Activated naive CD8-positive, alpha-beta T cell (primary cell): ENCODE data around the gene KDM5B.

ENCODE experiments used
- H3K27ac Mint-ChIP-seq: one replicate; pipeline ENCODE4 v1.8.0; 2021; ENCODE audit warnings: mixed read lengths
- H3K27me3 Mint-ChIP-seq: one replicate; pipeline ENCODE4 v1.8.0; 2021; ENCODE audit warnings: mixed read lengths
- H3K36me3 Mint-ChIP-seq: one replicate; pipeline ENCODE4 v1.8.0; 2021; ENCODE audit warnings: mixed read lengths
- H3K4me1 Mint-ChIP-seq: one replicate; pipeline ENCODE4 v1.8.0; 2021; ENCODE audit warnings: low read depth, mixed read lengths
- H3K4me3 Mint-ChIP-seq: one replicate; pipeline ENCODE4 v1.8.0; 2021; ENCODE audit warnings: mild to moderate bottlenecking, mixed read lengths
- H3K9me3 Mint-ChIP-seq: one replicate; pipeline ENCODE4 v1.8.0; 2021; ENCODE audit warnings: low read depth, mixed read lengths

Gene KDM5B

GRCh38 chr1:202701200-202701599, 107.0 kb downstream of the KDM5B start:
- Mint-ChIP-seq H3K36me3 (no peaks in the 10 kb centered on the region), H3K27ac (no peak overlapping the region), H3K27me3 (peaks cover 26% of the 10 kb centered on the region), H3K9me3 (no peaks in the 10 kb centered on the region), H3K4me3 (no peak overlapping the region), H3K4me1 (no peaks in the 10 kb centered on the region)

GRCh38 chr1:202700061-202700460, 108.2 kb downstream of the KDM5B start:
- peaks cover 32% of the 10 kb centered on the region for H3K27me3 Mint-ChIP-seq
- no peaks in the 10 kb centered on the region for H3K4me1 Mint-ChIP-seq
- H3K36me3 Mint-ChIP-seq = no peaks in the 10 kb centered on the region
- H3K4me3 Mint-ChIP-seq = no peak overlapping the region
- no peaks in the 10 kb centered on the region for H3K9me3 Mint-ChIP-seq
- no peak overlapping the region for H3K27ac Mint-ChIP-seq

GRCh38 chr1:202698276-202698675, 109.9 kb downstream of the KDM5B start:
- no peaks in the 10 kb centered on the region for H3K36me3 Mint-ChIP-seq
- H3K27me3 Mint-ChIP-seq = peaks cover 35% of the 10 kb centered on the region
- H3K9me3 Mint-ChIP-seq = peaks cover 1% of the 10 kb centered on the region
- no peak overlapping the region for H3K27ac Mint-ChIP-seq
- H3K4me3 Mint-ChIP-seq = no peak overlapping the region
- H3K4me1 Mint-ChIP-seq = no peaks in the 10 kb centered on the region

GRCh38 chr1:202697038-202697437, 111.2 kb downstream of the KDM5B start:
- Mint-ChIP-seq H3K9me3 (peaks cover 5% of the 10 kb centered on the region), H3K4me3 (no peak overlapping the region)

GRCh38 chr1:202694314-202694713, 113.9 kb downstream of the KDM5B start:
- H3K27me3 Mint-ChIP-seq = peaks cover 36% of the 10 kb centered on the region
- no peak overlapping the region for H3K27ac Mint-ChIP-seq
- peaks cover 2% of the 10 kb centered on the region for H3K36me3 Mint-ChIP-seq
- no peaks in the 10 kb centered on the region for H3K4me1 Mint-ChIP-seq
- no peak overlapping the region for H3K4me3 Mint-ChIP-seq
- peaks cover 5% of the 10 kb centered on the region for H3K9me3 Mint-ChIP-seq

More at GRCh38 chr1:202697038-202697437, 111.2 kb downstream of the KDM5B start:
- Mint-ChIP-seq H3K4me1 (no peaks in the 10 kb centered on the region), H3K27me3 (peaks cover 39% of the 10 kb centered on the region), H3K36me3 (peaks cover 2% of the 10 kb centered on the region), H3K27ac (no peak overlapping the region)

- Mint-ChIP-seq H3K27me3 (peaks cover 35% of the 10 kb centered on the region), H3K27ac (no peak overlapping the region), H3K9me3 (peaks cover 5% of the 10 kb centered on the region), H3K4me3 (no peak overlapping the region), H3K36me3 (peaks cover 2% of the 10 kb centered on the region), H3K4me1 (no peaks in the 10 kb centered on the region)
Measured at GRCh38 chr1:202692959-202693555, 115.2 kb downstream of the KDM5B start.

GRCh38 chr1:202691816-202692215, 116.4 kb downstream of the KDM5B start:
- Mint-ChIP-seq H3K36me3 (peaks cover 2% of the 10 kb centered on the region), H3K4me1 (no peaks in the 10 kb centered on the region), H3K27ac (no peak overlapping the region), H3K27me3 (peaks cover 31% of the 10 kb centered on the region), H3K9me3 (peaks cover 5% of the 10 kb centered on the region), H3K4me3 (no peak overlapping the region)

GRCh38 chr1:202689493-202690342, 118.5 kb downstream of the KDM5B start:
- peaks cover 5% of the 10 kb centered on the region for H3K9me3 Mint-ChIP-seq
- H3K4me3 Mint-ChIP-seq = no peak overlapping the region
- H3K27ac Mint-ChIP-seq = no peak overlapping the region
- no peaks in the 10 kb centered on the region for H3K4me1 Mint-ChIP-seq
- peaks cover 2% of the 10 kb centered on the region for H3K36me3 Mint-ChIP-seq
- peaks cover 16% of the 10 kb centered on the region for H3K27me3 Mint-ChIP-seq

- no peak overlapping the region for H3K4me3 Mint-ChIP-seq
- no peak overlapping the region for H3K27ac Mint-ChIP-seq
- no peaks in the 10 kb centered on the region for H3K4me1 Mint-ChIP-seq
- H3K36me3 Mint-ChIP-seq = peaks cover 2% of the 10 kb centered on the region
- H3K27me3 Mint-ChIP-seq = peaks cover 15% of the 10 kb centered on the region
- H3K9me3 Mint-ChIP-seq = peaks cover 5% of the 10 kb centered on the region
Measured at GRCh38 chr1:202689082-202689481, 119.1 kb downstream of the KDM5B start.

GRCh38 chr1:202688401-202688800, 119.8 kb downstream of the KDM5B start:
- H3K4me3 Mint-ChIP-seq = no peak overlapping the region
- H3K4me1 Mint-ChIP-seq = no peaks in the 10 kb centered on the region
- H3K27me3 Mint-ChIP-seq = peaks cover 11% of the 10 kb centered on the region
- H3K36me3 Mint-ChIP-seq = peaks cover 2% of the 10 kb centered on the region
- peaks cover 5% of the 10 kb centered on the region for H3K9me3 Mint-ChIP-seq
- no peak overlapping the region for H3K27ac Mint-ChIP-seq

- Mint-ChIP-seq H3K4me3 (no peak overlapping the region), H3K9me3 (no peaks in the 10 kb centered on the region), H3K4me1 (no peaks in the 10 kb centered on the region), H3K27me3 (peaks cover 7% of the 10 kb centered on the region), H3K36me3 (no peaks in the 10 kb centered on the region), H3K27ac (no peak overlapping the region)
Measured at GRCh38 chr1:202687798-202688197, 120.4 kb downstream of the KDM5B start.

GRCh38 chr1:202687370-202687769, 120.9 kb downstream of the KDM5B start:
- Mint-ChIP-seq H3K9me3 (no peaks in the 10 kb centered on the region), H3K4me3 (no peak overlapping the region), H3K27me3 (peaks cover 7% of the 10 kb centered on the region), H3K36me3 (no peaks in the 10 kb centered on the region), H3K4me1 (no peaks in the 10 kb centered on the region), H3K27ac (no peak overlapping the region)

GRCh38 chr1:202685641-202686040, 122.6 kb downstream of the KDM5B start:
- H3K4me3 Mint-ChIP-seq = no peak overlapping the region
- H3K27me3 Mint-ChIP-seq = peaks cover 7% of the 10 kb centered on the region

GRCh38 chr1:202684716-202685115, 123.5 kb downstream of the KDM5B start:
- no peaks in the 10 kb centered on the region for H3K9me3 Mint-ChIP-seq
- no peak overlapping the region for H3K27ac Mint-ChIP-seq
- no peaks in the 10 kb centered on the region for H3K4me1 Mint-ChIP-seq
- peaks cover 2% of the 10 kb centered on the region for H3K36me3 Mint-ChIP-seq
- no peak overlapping the region for H3K4me3 Mint-ChIP-seq
- peaks cover 10% of the 10 kb centered on the region for H3K27me3 Mint-ChIP-seq

More at GRCh38 chr1:202685641-202686040, 122.6 kb downstream of the KDM5B start:
- no peaks in the 10 kb centered on the region for H3K9me3 Mint-ChIP-seq
- H3K36me3 Mint-ChIP-seq = no peaks in the 10 kb centered on the region
- H3K27ac Mint-ChIP-seq = no peak overlapping the region
- no peaks in the 10 kb centered on the region for H3K4me1 Mint-ChIP-seq

- Mint-ChIP-seq H3K27ac (no peak overlapping the region), H3K9me3 (no peaks in the 10 kb centered on the region), H3K4me3 (no peak overlapping the region), H3K4me1 (no peaks in the 10 kb centered on the region), H3K27me3 (peaks cover 22% of the 10 kb centered on the region), H3K36me3 (peaks cover 9% of the 10 kb centered on the region)
Measured at GRCh38 chr1:202683029-202683428, 125.2 kb downstream of the KDM5B start.
